Measurements from ENCODE around the gene PSMC3IP.
"Not testable (repeated sequence)": the region's sequence is repeated elsewhere in the genome, so short reads cannot be mapped to it uniquely, and the experiment has no call there.

PSMC3IP gene, protein sequence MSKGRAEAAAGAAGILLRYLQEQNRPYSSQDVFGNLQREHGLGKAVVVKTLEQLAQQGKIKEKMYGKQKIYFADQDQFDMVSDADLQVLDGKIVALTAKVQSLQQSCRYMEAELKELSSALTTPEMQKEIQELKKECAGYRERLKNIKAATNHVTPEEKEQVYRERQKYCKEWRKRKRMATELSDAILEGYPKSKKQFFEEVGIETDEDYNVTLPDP

DNA sequence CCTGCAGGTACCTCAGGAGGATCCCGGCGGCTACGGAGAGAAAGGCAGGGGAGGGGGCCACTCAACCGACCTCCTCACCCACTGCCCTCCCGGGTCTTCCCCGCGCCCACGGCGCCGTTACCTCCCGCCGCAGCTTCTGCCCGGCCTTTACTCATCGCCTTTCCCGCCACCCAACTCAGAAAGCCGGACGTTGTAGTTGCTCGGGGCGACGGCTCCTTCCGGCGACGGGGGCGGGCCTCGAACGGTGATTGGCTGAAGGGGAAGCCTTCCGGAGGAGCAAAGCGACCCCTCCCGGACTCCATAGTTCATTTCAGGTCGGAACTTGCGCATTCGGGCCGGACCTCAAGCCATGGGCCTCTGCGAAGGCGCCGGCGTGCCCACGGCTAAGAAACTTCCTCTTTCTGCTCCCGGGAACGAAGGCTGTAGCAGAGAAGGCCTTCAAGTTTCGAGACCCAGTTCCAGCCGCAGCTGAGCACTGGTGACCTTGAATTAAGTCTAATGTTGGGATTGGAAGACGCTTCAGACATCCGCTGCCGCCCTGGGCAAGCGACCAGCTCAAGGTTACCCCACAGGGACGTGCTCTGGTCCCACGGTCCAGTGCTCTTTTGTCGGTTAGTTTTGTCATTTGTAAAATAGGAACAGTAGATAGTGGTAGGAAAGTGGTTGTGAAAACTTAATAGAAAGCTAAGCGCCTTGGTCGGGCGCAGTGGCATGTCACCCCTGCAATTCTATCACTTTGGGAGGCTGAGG lies at the start of gene PSMC3IP:
PSMC3IP (minus strand) TSS at position 198 of the 750 bp plus-strand sequence; CDS start at position 155, 43 bp downstream.
- DNase-seq (ENCODE audit: low spot score) = peak; percentile 97

DNA sequence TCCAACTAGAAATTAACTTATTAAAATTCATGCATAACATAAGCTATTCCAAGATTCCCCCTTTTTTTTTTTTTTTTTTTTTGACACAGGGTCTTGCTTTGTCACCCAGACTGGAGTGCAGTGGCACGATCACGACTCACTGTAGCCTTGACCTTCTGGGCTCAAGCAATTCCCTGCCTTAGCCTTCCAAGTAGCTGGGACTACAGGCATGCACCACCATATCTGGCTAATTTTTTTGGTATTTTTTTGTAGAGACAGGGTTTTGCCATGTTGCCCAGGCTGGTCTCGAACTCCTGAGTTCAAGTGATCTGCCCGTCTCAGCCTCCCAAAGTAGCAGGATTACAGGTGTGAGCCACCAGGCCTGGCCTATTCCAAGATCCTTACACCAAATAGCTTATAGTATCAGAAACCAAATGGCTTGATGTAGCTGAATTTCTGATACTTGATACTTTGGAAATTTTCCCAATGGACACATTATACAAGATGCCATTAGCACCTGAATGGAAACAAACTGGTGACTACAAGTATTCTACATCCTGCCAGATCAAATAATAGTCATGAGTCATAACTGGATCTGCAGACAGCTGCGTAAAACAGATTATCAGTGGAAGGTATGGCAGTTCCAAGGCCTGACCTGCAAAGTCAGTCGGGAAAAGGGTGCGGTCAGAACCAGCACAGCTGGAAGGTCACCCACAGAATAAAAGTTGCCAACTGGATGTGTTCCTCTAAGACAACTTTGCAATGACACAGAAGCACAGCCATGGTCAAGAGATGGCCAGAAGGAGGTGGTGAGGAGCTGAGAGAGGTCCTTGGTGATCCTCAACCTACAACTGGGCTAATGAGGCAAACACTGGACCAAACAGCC lies 46.4 kb upstream of the PSMC3IP start:
- peak; percentile 15 for DNase-seq (ENCODE audit: low spot score)

DNA sequence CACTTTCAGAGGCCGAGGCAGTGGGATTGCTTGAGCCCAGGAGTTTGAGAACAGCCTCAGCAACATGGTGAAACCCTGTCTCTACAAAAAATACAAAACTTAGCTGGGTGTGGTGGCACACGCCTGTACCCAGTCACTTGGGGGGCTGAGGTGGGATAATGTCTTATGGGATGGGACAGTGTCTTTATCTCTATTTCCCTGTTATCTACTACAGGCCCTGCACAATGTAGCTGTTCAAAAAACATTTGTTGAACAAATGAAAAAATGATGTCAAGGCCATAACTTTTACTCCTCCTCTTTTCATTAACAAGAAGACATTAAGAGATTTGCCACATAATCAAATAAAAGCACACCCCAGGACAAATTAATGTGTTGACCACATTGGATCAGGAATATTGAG lies 45.7 kb upstream of the PSMC3IP start:
- no peak for DNase-seq (ENCODE audit: low spot score)

DNA sequence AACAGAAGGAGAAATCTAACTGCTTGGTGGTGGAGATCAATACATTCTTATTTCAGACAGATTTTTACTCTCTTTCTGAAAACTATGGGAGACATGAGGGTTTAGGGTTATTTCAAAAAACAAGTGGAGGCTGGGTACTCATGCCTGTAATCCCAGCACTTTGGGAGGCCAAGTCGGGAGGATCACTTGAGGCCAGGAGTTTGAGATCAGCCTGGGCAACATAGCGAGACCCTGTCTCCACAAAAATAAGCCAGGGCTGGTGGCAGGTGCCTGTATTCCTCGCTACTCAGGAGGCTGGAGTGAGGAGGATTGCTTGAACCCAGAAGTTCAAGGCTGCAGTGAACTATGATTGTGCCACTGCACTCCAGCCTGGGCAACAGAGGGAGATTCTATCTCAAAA lies 44.5 kb upstream of the PSMC3IP start:
- DNase-seq (ENCODE audit: low spot score) = not testable (repeated sequence)

DNA sequence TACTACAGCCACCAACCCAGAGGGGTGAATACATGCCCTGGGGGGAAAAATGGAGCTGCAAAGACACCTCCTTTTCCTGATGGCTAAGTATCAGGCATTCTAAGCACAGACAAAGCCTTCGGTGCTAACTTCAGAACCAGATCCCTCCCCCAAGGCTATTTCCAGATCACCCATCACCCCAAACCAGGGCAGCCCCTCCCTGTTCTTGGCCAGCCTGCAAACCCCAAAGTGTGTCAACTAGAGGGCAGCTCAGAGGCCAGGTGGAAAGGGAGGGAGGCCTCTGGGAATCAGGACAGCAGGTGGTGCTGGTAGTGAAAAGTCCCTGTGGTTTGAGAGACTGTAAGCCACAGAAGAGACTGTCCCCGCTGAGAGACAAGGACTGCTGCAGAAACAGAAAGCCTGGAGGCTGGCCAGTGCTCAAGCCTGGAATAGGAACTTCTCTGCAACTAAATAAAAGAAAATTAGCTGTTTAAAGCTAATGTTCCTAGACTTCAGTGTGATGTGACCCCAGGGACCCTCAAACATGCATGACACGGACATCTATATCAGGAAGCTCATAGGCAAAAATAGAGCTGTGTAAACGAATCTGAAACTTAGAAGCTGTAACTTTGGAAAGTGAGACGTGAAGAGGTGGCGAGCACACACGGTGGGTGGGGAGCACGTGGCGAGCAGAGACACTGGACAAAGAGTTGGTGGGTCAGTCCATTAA lies 41.1 kb upstream of the PSMC3IP start:
- peak; percentile 3 for DNase-seq (ENCODE audit: low spot score)

DNA sequence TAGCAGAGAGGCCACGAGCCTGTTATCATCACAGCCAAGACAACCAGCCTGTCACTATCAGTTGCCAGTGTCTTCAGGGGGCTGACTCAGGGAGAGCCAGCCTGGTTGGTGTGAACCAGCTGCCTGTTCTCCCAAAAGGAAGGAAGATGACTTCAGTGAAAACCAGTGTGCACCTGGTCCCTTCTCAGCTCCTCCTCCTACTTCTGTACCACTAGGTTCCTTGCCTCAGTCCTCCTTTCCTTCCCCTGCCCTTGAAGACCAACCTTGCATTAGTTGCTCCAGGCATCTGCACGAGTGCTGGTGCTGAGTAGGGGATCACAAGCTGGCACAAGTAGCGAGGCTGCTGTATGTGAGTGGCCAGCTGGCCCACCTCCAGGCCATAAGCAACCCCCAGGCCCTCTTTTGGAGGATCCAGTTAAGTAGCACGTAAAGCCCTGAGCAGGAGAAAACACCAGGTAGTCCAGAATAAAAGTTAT lies 40.5 kb upstream of the PSMC3IP start:
- no peak for DNase-seq (ENCODE audit: low spot score)

DNA sequence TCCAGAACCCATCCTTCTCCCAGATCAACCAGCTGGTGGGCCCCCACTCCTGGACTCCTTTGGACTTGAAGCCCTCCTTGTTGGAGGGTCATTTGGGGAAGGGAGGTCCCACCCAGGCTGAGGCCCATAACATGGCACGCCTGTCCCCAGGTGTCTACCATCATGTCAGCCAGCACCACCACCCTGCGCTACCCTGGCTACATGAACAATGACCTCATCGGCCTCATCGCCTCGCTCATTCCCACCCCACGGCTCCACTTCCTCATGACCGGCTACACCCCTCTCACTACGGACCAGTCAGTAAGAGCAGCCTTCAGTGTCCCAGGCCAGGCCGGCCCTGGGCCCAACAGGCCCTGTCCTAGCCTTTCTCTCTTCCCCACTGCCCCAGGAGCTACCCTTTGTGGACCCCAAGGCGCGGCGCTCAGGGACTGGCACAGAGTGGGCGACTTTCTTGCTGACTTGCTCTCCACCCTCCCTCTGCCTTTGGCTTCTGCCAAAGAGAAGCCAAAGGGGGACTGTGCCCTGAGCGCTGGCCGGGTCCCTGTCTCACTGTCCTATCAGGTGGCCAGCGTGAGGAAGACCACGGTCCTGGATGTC lies 36.3 kb upstream of the PSMC3IP start:
- no peak for DNase-seq (ENCODE audit: low spot score)

DNA sequence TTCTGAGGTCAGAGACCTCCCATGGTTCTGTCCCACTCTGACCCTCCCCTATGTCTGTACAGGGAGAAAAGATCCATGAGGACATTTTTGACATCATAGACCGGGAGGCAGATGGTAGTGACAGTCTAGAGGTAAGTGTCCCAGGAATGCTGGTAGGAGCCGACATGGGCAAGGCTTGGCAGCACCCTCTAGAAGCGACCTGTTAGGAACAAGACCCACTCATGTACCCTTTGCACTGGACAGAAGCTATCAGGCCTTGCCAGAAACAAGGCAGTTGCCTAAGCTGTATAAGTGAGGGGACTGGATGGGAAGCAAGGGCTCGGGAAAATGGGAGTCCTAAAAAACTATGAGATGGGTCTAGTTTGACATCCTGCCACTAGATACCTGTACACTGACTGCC lies 34.5 kb upstream of the PSMC3IP start:
- DNase-seq (ENCODE audit: low spot score) = no peak

DNA sequence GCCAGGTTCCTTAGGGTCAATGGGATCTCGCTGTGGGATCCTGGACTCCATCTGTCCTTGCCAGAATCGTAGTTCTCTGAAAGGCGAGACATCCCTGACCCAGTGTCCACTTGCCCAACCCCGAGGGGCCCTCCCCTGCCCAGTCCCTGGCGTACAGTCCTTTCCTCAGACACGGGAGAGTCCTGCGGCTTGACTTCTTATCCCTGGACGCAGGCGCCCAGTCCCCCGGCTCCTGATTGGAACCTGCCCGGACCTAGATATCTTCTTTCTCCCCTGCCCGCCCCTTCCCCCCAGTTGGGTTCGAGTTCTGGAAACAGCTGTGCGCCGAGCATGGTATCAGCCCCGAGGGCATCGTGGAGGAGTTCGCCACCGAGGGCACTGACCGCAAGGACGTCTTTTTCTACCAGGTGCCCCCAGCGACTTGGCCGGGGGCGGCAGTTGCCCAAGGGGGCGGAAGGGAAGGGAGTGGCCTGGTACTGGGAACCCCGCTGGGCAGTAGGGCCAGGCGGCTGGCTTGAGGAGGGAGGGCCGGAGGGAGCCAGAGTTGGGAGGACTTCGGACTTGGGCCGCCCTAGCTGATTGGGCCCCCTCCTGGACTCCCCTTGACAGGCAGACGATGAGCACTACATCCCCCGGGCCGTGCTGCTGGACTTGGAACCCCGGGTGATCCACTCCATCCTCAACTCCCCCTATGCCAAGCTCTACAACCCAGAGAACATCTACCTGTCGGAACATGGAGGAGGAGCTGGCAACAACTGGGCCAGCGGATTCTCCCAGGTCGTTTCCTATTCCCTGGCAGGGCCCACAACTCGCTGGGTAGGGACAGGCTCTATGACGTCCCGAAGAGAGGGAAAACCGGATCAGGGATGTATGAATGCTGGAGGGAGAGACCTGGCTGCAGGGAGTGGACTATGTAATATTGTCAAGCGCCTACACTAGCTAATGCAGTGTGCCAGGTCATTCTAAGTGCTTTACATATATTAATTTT lies 32.6 kb upstream of the PSMC3IP start:
- DNase-seq (ENCODE audit: low spot score) = not testable (repeated sequence)

DNA sequence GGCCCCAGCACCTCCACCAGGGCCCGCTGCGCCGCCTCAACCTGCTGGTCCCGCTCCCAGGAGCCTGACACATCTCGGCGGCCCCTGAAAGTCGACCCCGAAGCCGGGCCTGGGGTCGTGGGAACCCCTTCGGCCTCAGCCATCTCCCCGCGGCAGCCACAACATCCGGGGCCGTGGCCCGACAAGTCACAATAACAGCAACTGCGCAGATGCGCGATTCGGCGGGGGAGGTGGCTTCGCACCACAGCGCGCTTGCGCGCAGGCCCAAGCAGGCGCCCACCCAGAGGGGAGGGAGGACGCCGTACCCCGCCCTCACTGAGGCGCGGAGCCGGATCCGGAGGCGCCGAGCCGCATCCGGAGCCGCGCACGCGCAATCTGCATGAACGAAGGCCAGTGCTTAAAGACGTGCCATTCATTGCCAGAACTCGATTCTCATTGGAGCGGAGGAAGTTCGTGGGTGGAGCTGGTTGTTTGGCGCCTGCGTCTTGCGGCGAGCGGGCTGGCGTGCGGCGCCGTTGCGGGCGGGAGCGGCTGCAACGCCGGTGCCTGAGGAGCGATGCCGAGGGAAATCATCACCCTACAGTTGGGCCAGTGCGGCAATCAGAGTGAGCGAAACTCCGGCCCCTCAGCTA lies 31.8 kb upstream of the PSMC3IP start, which contains the start of the genes RETREG3 and TUBG1:
RETREG3 (minus strand) TSS at position 193 of the 632 bp plus-strand sequence; CDS start at position 143, 50 bp downstream.
TUBG1 (plus strand) TSS at position 502 of the 632 bp plus-strand sequence; CDS start at position 557, 55 bp downstream.
- DNase-seq (ENCODE audit: low spot score) = peak; percentile 99

DNA sequence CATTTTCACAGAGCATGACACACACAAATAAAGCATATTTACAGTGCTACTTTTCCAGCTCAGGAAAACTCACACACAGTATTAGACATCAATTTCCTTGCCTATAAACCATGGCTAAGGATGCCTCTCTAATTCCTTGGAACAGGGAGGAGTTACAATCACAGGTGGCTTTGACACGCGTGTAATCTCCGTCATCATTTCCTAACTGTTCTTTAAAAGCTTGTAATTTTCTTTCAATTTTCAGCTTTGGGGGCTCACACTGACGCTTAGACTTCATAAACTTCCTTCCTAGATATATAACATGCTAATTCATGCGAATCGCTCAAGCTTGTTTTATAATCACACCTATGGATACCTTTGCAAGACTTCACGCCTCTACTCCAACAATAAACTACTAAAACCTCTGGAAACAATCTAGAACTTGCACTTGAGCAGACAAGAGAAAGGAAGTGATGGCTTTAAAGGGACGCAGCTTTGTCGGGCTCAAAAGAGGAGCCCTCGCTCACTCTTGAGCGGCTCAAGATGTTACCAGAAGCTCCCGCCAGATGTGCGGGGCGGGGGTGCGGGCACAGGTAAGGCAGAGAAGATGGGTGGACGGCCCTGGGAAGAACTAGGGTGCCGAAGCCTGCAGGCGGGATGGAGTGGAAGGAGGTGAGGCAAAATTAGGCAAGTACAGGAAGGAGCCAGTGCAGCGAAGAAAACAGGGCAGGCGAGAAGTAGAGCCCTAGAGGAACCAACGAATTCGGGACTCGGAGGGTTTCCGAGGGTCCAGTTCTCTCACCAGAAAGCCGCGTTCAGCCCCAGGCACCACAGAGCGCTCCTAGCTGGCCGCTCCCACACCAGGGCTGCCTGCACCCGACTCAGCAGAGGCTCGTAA lies 31.0 kb upstream of the PSMC3IP start:
- peak; percentile 1 for DNase-seq (ENCODE audit: low spot score)

DNA sequence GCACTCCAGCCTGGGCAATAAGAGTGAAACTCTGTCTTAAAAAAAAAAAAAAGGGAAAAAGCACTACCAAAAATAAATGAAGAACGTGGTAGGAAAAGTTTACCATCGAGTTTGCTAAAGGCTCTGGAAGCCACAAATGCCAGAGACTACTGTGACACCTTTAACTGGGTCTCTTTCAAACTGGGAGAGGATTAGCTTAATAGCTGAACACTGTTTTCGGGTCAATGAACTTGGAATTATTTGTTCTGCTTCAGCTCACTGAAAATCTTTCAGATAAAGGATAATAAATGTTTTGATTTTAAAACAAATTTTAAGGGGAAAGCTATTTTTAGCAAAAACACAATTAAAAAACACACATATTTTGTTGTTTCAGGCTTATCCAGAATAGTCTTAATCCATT lies 30.2 kb upstream of the PSMC3IP start:
- no peak for DNase-seq (ENCODE audit: low spot score)

DNA sequence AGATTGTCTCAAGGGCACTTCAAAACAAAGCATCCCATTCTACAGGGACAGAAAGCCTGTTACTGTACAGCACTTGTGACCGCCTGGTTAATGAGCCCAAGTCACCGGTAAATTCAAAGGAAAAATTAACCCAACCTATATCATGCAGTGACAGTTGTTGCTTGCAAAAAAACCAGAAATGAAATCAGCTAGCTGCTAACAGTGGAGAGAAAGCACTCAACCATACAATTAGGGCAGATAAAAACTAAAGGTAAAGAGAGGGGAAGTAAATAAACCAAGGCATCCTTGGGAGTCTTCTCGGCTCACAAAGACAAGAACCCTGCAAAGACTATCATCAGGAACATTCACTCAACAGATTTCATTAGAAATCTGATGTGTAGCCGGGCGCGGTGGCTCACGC lies 25.8 kb upstream of the PSMC3IP start:
- no peak for DNase-seq (ENCODE audit: low spot score)

DNA sequence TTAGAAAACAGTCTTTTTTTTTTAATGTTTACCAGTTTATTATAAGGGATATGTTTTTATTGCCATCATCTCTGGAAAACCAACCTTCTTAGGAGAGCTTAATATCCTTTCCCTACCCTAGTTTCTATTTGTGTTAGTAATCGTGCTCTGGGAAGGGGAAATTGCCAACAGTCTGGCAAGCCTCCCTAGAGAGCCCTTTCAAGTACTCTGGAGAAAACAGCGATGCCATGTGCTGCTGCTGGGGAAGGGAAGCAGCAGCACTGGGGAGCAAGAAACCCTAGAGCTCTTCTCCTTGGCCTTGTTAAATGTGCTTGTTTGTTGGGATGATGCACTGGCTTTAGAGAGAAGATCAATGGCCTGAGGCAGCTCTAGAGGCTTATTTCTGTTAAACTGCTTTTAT lies 21.4 kb upstream of the PSMC3IP start:
- no peak for DNase-seq (ENCODE audit: low spot score)

DNA sequence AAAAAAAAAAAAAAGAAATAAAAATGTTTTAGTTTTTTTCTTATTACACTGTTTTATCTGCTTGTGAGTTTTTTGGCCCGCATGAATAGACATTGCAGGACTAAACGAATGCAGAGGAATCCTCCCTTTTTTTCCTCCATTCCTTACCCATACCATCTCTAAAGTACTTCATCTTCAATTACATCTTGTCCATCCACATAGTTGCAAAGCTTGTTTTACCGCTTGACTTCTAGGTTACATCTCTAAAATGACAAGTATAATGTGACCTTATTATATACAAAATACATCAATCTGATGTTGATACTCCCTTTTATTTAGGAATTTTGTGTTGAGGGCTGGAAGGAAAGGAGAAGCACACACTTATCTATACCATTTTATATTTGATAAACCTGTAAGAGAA lies 18.9 kb upstream of the PSMC3IP start:
- DNase-seq (ENCODE audit: low spot score) = no peak

DNA sequence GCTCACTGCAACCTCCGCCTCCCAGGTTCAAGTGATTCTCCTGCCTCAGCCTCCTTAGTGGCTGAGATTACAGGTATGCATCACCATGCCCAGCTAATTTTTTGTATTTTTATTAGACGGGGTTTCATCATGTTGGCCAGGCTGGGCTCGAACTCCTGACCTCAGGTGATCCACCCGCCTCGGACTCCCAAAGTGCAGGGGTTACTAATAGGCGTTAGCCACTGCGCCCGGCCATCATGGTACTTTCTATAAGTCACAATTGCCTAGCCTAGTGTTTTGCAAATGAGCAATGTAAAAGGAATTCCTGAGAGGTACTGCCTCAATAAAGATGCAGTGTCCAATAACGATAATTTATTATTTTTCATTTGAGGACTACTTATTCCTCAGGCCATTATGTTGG lies 13.9 kb upstream of the PSMC3IP start:
- no peak for DNase-seq (ENCODE audit: low spot score)

DNA sequence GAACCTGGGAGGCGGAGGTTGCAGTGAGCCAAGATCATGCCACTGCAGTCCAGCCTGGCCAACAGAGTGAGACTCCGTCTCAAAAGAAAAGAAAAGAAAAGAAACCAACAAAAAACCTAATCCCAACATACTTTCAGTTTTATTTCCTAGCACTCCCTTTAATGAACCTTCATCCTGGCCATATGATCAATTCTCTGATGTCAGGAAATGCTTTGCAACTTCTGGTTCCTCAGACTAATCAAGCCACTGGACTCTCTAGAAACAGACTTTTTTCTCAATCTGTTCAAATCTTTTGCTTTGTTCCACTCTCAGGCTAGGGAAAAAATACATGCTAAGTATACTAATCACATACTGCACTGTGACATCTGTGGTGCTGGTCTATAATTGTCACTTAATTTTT lies 13.4 kb upstream of the PSMC3IP start:
- no peak for DNase-seq (ENCODE audit: low spot score)

DNA sequence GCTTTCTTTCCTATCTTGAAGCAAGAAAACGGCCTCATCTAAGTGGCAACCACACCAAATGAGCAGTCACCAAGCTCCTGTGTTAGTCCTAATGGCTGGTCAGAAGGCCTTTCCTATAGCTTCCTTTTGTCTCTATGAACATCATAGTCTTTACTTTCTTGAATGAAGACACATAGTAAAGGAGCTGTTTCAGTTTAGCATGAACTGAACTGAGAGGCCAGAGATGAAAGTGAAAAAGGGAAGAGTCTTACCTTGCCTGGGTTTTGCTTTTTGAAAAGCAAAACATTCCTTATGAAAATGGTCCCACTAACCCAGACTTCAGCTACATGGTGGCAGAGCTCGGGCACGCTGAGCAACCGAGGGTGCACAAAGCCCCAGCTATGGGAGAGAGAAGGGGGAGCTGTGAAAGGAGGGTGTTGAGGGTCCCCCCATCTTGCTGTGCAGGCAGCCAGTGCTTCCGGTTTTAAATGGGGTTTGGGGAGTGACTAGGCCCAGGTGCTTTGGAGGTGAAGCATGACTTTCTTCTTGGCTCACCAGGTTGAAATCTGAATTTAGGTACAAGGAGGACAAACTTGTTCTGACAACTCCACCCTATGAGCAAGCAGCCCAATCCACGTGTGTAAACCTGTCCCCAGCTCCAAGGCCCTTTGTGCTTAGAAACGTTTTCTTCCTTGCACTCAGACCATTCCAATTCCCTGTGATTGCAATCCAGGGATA lies 9.1 kb upstream of the PSMC3IP start:
- no peak for DNase-seq (ENCODE audit: low spot score)

Data from activated CD4-positive, alpha-beta T cell treated with anti-CD3 and anti-CD28 coated beads, Interleukin-2, Interleukin-4, amounts not matched to agents 100 ng/mL and 50 ng/mL, durations not matched to agents 16 hours and 8 hours (primary cell).